Neural cell (in vitro differentiated cells): ENCODE measurements around the gene ACTG2. TPM values are rescaled to one million over a fixed set of nuclear protein-coding genes. Genes with fewer than 3 reads are reported as not detected.

Source experiments
- H2AFZ ChIP-seq: fragments of 200-600, 300-800 bp; sonication (generic), shearing (Covaris generic); 2 replicates; pipeline ENCODE4 v1.6.0; 2014; ENCODE audit warnings: low read depth, mild to moderate bottlenecking, antibody characterized with exemption, low read length, moderate library complexity
- H3F3A ChIP-seq: fragments of 200-600 bp; shearing (Covaris generic); 2 replicates; pipeline ENCODE4 v1.6.1; 2016; ENCODE audit warnings: mild to moderate bottlenecking, moderate library complexity, mixed read lengths, antibody characterized with exemption, low read length; ENCODE audit not compliant: insufficient read depth, poor library complexity, severe bottlenecking
- H3K27ac ChIP-seq: fragments of 200-600, 300-800 bp; sonication (generic), shearing (Covaris generic); 2 replicates; pipeline ENCODE4 v1.5.1; 2014; ENCODE audit warnings: mild to moderate bottlenecking, low read length, moderate library complexity
- H3K27me3 ChIP-seq: fragments of 300-800, 200-600 bp; sonication (generic), shearing (Covaris generic); 2 replicates; pipeline ENCODE4 v1.6.0; 2014; ENCODE audit warnings: mild to moderate bottlenecking, low read depth, low read length, moderate library complexity; ENCODE audit not compliant: insufficient read depth
- H3K36me3 ChIP-seq: fragments of 300-800, 200-600 bp; sonication (generic), shearing (Covaris generic); 2 replicates; pipeline ENCODE4 v1.5.1; 2014; ENCODE audit warnings: mild to moderate bottlenecking, antibody characterized with exemption, low read length, moderate library complexity; ENCODE audit not compliant: insufficient read depth
- H3K4me2 ChIP-seq: fragments of 300-800, 200-600 bp; sonication (generic), shearing (Covaris generic); 2 replicates; pipeline ENCODE4 v1.6.0; 2014; ENCODE audit warnings: mild to moderate bottlenecking, low read length
- H3K4me3 ChIP-seq: fragments of 300-800, 200-600 bp; sonication (generic), shearing (Covaris generic); 2 replicates; pipeline ENCODE4 v1.5.1; 2014; ENCODE audit warnings: mild to moderate bottlenecking, low read length, moderate library complexity
- H3K79me2 ChIP-seq: fragments of 200-600 bp; shearing (Covaris generic); replicated peaks from 2 replicates; pipeline ENCODE4 v1.6.0; 2014; ENCODE audit warnings: mild to moderate bottlenecking, low read length, moderate library complexity; ENCODE audit not compliant: insufficient read depth
- H3K9ac ChIP-seq: fragments of 300-800, 200-600 bp; sonication (generic), shearing (Covaris generic); 2 replicates; pipeline ENCODE4 v1.6.1; 2016; ENCODE audit warnings: mild to moderate bottlenecking, low read length, mixed read lengths
- H3K9me2 ChIP-seq: fragments of 200-600 bp; shearing (Covaris generic); 2 replicates; pipeline ENCODE4 v1.6.1; 2016; ENCODE audit warnings: mild to moderate bottlenecking, low read length, mixed read lengths; ENCODE audit not compliant: insufficient read depth
- H3K9me3 ChIP-seq: fragments of 200-600, 300-800 bp; sonication (generic), shearing (Covaris generic); 2 replicates; pipeline ENCODE4 v1.6.1; 2016; ENCODE audit warnings: mild to moderate bottlenecking, mixed run types, low read length, moderate library complexity, mixed read lengths
- H4K20me1 ChIP-seq: fragments of 200-600 bp; shearing (Covaris generic); 2 replicates; pipeline ENCODE4 v1.6.1; 2016; ENCODE audit warnings: mild to moderate bottlenecking, mixed run types; ENCODE audit not compliant: insufficient read depth
- CTCF ChIP-seq: fragments of 450-650 bp; IDR thresholded peaks from 2 replicates; pipeline ENCODE4 v1.5.1; 2014; ENCODE audit warnings: antibody characterized with exemption, mild to moderate bottlenecking, moderate library complexity; ENCODE audit not compliant: poor library complexity, severe bottlenecking
- EP300 ChIP-seq: fragments of 450-650 bp; conservative IDR thresholded peaks from 2 replicates; pipeline ENCODE4 v1.6.1; 2014; ENCODE audit warnings: antibody characterized with exemption, mild to moderate bottlenecking, moderate library complexity; ENCODE audit not compliant: poor library complexity, severe bottlenecking
- EZH2 ChIP-seq: fragments of 200-600, 300-800 bp; shearing (Covaris generic), sonication (generic); IDR thresholded peaks from 2 replicates; pipeline ENCODE4 v1.6.1; 2014; ENCODE audit warnings: antibody characterized with exemption, low read length, borderline replicate concordance, mild to moderate bottlenecking; ENCODE audit not compliant: insufficient read depth, poor library complexity, severe bottlenecking
- MXI1 ChIP-seq: fragments of 450-650 bp; conservative IDR thresholded peaks from 2 replicates; pipeline ENCODE4 v1.6.1; 2014; ENCODE audit warnings: antibody characterized with exemption, mild to moderate bottlenecking; ENCODE audit not compliant: poor library complexity, severe bottlenecking
- POLR2AphosphoS5 ChIP-seq: IDR thresholded peaks from 2 replicates; pipeline ENCODE4 v1.6.1; 2012
- RAD21 ChIP-seq: fragments of 450-650 bp; conservative IDR thresholded peaks from 2 replicates; pipeline ENCODE4 v1.6.1; 2014; ENCODE audit warnings: antibody characterized with exemption, mild to moderate bottlenecking, moderate library complexity
- SMC3 ChIP-seq: fragments of 450-650 bp; conservative IDR thresholded peaks from 2 replicates; pipeline ENCODE4 v1.6.1; 2014; ENCODE audit warnings: antibody characterized with exemption, mild to moderate bottlenecking, moderate library complexity; ENCODE audit not compliant: poor library complexity
- TAF1 ChIP-seq: IDR thresholded peaks from 2 replicates; pipeline ENCODE4 v1.6.1; 2012; ENCODE audit warnings: low read depth
- polyA plus RNA-seq: library from polyadenylated mRNA; depleted of rRNA; stranded (reverse); fragments of >200 nt; gene quantifications from 2 replicates; pipeline ENCODE4 v1.2.3, GENCODE V29; 2014
- TF ChIP-seq, protein P1 (sequence below): IDR thresholded peaks from 2 replicates; pipeline ENCODE4 v1.6.1; 2012; ENCODE audit warnings: borderline replicate concordance

ACTG2 gene
- polyA plus RNA-seq, 1 donor from 2014 or later, result 0.67 TPM

DNA sequence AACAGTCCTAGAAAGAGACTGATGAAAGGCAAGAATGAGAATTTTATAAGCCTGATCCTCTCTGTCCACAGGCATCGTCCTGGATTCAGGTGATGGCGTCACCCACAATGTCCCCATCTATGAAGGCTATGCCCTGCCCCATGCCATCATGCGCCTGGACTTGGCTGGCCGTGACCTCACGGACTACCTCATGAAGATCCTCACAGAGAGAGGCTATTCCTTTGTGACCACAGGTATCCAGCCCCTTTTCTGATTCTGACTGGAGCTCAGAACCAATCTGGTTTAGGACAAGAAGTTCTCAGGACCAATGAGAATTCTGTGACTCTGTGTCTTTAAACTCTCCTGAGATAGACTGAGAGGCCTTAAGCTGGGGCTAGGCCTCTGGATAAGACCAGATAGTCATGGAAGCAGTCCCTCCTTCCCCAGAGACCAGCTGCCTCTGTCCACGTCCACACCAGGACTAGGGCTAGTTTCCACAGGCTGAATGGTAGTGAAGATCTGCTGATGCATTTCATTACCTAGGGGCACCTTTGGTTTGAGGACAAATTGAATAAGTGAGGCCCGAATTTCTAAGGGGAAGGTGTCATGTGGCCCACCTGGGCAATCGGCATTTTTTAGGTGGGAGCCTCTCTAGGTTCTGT lies 20.7 kb downstream of the ACTG2 start:
- H3K27ac ChIP-seq, result no peak overlapping the region
- H3K9me3 ChIP-seq, result no peaks in the 10 kb centered on the region
- no peak overlapping the region for H3K9ac ChIP-seq
- H3K9me2 ChIP-seq, result no peaks in the 10 kb centered on the region
- no peak overlapping the region for H3K4me2 ChIP-seq
- no peaks in the 10 kb centered on the region for H3F3A ChIP-seq
- no peak overlapping the region for H2AFZ ChIP-seq
- H3K27me3 ChIP-seq, result no peaks in the 10 kb centered on the region
- no peak overlapping the region for H3K4me3 ChIP-seq
- H4K20me1 ChIP-seq, result no peaks in the 10 kb centered on the region
- no peak for TF ChIP-seq RAD21
- no peak for TF ChIP-seq EZH2
- no peak for TF ChIP-seq POLR2AphosphoS5
- TF ChIP-seq EP300, result no peak
- no peak for TF ChIP-seq MXI1
- no peak for TF ChIP-seq SMC3
- TF ChIP-seq, protein P1, sequence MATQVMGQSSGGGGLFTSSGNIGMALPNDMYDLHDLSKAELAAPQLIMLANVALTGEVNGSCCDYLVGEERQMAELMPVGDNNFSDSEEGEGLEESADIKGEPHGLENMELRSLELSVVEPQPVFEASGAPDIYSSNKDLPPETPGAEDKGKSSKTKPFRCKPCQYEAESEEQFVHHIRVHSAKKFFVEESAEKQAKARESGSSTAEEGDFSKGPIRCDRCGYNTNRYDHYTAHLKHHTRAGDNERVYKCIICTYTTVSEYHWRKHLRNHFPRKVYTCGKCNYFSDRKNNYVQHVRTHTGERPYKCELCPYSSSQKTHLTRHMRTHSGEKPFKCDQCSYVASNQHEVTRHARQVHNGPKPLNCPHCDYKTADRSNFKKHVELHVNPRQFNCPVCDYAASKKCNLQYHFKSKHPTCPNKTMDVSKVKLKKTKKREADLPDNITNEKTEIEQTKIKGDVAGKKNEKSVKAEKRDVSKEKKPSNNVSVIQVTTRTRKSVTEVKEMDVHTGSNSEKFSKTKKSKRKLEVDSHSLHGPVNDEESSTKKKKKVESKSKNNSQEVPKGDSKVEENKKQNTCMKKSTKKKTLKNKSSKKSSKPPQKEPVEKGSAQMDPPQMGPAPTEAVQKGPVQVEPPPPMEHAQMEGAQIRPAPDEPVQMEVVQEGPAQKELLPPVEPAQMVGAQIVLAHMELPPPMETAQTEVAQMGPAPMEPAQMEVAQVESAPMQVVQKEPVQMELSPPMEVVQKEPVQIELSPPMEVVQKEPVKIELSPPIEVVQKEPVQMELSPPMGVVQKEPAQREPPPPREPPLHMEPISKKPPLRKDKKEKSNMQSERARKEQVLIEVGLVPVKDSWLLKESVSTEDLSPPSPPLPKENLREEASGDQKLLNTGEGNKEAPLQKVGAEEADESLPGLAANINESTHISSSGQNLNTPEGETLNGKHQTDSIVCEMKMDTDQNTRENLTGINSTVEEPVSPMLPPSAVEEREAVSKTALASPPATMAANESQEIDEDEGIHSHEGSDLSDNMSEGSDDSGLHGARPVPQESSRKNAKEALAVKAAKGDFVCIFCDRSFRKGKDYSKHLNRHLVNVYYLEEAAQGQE, result no peak
- TF ChIP-seq CTCF, result no peak
- no peak for TF ChIP-seq TAF1
- H3K79me2 ChIP-seq, result no peaks in the 10 kb centered on the region
- no peaks in the 10 kb centered on the region for H3K36me3 ChIP-seq

DNA sequence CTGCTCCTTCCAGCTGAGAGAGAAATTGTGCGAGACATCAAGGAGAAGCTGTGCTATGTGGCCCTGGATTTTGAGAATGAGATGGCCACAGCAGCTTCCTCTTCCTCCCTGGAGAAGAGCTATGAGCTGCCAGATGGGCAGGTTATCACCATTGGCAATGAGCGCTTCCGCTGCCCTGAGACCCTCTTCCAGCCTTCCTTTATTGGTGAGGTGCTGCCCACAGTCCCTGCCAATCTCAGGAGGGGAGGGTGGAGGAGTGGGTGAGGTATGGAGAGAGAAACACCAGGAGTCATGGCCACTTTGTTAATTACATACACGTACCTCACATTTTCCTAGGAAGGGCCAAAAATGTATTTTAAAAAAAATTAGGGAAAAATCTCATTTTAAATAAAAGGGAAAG lies 21.9 kb downstream of the ACTG2 start:
- H3K36me3 ChIP-seq, result no peaks in the 10 kb centered on the region
- H3K27me3 ChIP-seq, result no peaks in the 10 kb centered on the region
- H2AFZ ChIP-seq, result no peak overlapping the region
- no peaks in the 10 kb centered on the region for H3K79me2 ChIP-seq
- no peak overlapping the region for H3K9ac ChIP-seq
- no peak overlapping the region for H3K27ac ChIP-seq
- no peak overlapping the region for H3K4me2 ChIP-seq
- TF ChIP-seq EZH2, result no peak
- TF ChIP-seq TAF1, result no peak
- TF ChIP-seq, protein P1, result no peak
- TF ChIP-seq CTCF, result no peak
- no peak for TF ChIP-seq RAD21
- TF ChIP-seq EP300, result no peak
- no peak for TF ChIP-seq POLR2AphosphoS5
- no peak for TF ChIP-seq SMC3
- TF ChIP-seq MXI1, result no peak
- no peaks in the 10 kb centered on the region for H3K9me2 ChIP-seq
- no peaks in the 10 kb centered on the region for H3K9me3 ChIP-seq
- H4K20me1 ChIP-seq, result no peaks in the 10 kb centered on the region
- H3F3A ChIP-seq, result no peaks in the 10 kb centered on the region
- no peak overlapping the region for H3K4me3 ChIP-seq
